Bone marrow (tissue), 2 donors: ENCODE results near the gene SLC9A1.

Experiments
- DNase-seq, 2 donors: peaks; one replicate each; lab custom pipeline; 2025; lab: John Stamatoyannopoulos, UW

SLC9A1 gene

DNA sequence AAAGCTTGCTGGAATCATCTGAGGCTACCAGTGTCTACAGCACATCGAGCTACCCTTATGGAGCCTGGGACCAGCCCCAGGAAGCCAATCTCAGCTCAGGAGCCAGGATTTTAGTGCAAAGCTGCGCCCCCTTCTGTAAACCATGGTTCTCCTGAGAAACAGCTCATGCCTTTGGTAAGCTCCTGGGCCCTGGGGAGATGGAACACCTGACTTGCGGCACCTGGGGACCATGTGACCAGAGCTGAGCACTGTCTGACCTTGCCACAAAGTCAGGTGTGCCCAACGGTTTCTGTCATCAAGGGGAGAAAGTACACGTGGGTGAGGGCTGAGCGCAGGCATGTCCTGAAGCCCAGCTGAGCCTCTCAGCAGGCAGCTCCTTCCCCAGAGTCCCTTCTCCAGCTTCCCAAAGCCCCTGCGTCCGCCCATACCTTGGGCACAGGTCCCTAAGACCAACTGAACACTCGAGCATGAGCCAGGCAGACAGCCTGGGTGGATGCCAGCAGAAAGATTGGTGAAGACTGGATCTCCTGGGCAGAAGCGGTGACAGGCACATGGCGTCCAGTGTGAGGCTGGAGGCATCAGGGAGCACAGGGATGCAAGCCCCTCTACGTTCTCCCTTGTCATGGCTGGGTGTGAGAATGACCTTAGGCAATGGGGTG, 84.4 kb downstream of the SLC9A1 start:
- DNase-seq: no peak

DNA sequence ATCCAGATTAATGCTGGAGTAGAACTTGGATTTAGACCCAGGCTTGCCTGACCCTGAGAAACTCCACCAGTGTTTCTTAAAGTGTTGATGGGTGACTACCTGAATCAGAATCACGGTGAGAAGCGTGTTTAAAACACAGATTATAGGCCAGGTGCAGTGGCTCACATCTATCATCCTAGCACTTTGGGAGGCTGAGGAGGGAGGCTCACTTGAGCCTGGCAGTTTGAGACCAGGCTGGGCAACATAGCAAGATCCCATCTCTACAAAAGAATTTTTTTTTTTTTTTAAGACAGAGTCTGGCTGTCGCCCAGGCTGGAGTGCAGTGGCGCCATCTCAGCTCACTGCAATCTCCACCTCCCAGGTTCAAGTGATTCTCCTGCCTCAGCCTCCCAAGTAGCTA, 86.0 kb downstream of the SLC9A1 start:
- no peak for DNase-seq

DNA sequence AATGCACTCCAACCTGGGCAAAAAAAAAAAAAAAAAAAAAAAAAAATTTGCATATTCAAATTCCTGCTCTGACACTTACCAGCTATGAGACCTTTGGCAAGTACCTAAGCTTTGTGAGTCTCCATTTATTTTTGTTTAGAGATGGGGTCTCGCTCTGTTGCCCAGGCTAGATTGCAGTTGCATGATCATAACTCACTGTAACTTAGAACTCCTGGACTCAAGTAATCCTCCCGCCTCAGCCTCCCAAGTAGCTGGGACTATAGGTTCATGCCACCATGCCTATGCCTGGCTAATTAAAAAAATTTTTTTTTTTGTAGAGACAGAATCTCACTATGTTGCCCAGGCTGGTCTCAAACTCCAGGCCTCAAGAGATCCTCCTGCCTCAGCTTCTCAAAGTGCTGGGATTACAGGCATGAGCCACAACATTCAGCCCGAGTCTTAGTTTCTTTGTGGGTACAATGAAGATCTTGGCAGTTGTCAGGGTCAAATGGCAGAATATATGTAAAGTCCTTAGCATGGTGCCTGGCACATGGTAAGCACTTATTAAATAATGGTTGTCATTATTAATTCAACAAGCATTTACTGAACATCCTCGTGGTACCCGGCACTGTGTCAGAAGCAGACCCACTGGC, 88.8 kb downstream of the SLC9A1 start:
- DNase-seq: no peak

DNA sequence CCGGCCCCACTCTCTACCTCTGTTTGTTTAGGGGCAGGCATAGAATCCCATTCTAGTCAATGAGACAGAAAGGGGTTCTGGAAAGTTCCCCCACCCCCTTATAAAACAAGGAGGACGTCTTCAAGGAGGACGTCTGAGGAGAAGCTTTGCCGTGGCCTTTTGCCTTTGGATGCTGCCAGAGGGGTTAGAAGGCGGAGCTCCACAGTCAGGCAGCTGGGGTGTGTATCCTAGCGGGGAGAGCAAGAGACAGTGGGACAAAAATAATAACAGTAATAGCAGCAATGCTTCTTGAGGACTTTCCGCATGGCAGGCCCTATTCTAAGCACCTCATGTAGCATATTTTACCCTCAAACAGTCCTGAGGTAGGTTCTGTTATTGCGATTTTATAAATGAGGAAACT, 94.0 kb downstream of the SLC9A1 start:
- DNase-seq: no peak

DNA sequence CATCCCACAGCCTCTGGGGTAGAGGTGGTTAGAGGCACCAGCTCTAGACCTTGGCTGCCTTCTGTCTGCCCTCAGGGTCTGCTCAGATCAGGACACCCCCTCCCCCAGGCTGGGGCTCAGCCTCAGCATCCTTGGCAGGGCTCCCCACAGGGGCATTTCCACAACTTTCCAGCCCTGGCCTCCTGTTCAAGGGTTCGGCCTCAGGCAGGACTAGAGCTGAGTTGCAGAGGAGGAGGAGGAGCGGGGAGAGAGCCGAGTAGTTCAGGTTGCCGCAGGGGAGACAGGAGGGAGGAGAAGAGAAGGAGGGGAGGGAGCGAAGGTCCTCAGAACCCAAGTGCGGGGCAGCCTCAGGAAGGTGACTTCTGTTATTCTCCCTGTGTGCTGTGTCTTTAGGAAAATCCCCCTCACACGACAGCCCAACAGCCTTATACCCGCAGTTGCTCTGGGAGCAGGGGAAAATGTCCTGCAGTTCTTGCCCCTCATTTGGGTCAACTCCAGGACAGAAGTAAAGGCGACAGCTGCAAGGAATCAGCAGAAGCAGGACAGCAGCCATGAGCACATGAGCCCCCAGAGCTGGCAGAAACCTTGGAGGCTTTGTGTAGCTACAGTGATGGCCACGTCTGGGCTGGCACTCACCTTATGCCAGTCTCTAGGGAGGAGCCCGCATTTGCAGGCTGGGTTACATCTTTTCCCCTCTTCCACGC, 95.8 kb downstream of the SLC9A1 start:
- no peak for DNase-seq

DNA sequence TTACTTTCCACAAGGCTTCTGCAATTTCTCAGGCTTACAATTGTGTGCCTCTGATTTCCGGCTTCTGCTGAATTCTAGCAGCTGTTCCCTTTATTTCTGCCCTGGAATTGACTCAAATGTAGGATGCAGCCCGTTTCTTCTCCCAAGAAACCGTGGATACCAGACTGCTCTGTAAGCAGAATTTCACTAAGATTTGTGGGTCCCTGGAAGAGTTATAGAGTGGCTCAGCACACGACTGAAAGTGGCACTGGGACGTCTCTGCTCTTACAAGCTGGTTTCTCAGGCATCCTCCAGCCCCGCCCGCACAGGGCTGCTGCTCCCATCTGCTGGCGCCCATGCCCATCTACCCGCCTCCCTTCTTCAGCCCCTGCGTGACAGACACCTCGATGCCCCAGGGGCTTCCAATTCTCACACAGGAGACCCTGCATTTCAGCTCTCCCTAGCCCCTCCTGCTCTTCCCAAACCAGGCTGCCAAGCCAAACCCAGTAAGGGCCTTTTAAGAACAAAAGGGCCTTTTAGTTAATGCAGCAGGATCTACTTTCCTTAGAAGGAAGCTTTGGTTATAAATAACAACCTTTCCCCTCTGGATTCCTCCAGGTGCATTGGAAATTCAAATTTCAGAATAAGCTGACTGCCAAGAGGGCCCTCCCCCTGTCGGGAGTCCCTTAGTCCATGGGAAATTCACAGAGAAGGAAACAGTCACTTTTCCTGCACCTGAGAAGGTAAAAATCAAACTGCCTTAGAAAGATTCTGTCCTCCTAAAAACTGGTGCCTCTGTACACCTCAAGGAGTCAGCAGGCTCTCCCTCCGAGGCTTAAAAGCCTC, 96.9 kb downstream of the SLC9A1 start:
- DNase-seq: no peak

DNA sequence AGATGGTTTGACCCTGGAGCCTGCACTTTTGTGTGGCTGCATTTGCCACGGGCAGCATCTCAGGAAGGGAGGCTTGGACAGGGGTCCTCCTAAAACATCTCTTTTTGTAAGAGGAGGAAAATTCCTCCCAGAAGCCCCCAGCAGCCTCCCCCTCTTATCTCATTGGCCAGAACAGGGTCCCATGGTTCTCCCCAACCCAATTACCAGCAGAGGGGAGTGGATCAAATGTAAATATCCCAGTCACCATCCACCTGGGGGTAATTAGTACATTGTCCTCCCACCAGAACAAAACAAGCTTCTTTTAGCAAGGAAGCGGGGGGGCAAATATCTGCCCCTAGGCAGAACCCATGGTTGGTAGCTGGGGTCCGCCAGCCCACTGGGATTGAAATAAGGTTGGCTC, 97.5 kb downstream of the SLC9A1 start:
- DNase-seq: no peak

DNA sequence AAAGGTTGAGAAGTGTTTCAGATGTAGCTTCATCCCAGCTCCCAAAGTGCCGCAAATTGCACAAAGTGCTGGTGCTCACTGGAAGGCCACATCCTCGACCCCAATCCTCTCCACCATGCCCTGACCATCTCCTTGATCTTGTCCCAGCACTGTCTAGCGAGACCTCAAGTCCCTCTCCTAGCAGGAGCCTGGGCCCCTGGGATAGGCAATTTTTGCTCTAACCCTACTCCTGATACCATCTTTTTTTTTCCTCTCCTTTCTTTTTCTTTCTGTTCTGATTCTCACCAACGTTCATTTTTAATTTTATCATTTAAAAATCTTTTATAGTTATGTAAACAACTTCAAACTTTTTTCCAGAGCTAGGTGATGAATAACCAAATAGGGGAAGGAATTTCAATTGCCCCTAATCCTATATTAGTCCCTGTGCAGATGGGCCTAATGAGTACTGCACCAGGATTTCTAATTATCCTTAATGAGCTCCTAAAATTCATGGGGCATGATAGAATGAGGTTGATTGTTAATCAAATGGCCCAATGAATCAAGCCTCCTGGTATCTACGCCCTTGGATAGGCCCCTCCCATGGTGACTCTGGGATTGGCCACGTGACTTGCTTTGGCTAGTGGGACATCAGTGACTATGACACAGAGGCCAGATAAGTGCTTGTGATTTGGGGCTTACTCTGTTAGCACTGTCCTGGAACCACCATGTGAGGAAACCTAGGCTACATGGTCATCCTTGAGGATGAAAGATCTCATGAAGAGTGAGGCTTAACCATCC, 100.8 kb downstream of the SLC9A1 start:
- DNase-seq: no peak

DNA sequence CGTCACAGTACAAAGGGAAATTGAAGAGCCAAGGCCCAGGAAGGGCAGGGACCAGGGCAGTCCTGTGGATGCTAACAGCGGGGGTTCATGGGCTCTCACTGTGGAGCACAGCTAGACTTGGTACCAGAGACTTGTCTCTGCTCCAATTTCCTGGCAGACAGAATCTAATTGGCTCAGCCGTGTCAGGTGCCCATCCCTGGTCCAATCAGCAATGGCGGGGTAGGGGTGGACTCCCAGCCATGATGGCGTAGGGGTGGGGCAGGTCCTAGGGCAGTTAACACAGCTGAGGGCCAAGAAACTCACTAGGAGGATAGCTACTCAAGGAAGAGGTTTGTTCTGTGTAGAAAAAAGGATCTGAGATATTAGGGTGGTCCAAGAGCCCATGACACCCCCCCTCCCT, 102.4 kb downstream of the SLC9A1 start:
- no peak for DNase-seq

DNA sequence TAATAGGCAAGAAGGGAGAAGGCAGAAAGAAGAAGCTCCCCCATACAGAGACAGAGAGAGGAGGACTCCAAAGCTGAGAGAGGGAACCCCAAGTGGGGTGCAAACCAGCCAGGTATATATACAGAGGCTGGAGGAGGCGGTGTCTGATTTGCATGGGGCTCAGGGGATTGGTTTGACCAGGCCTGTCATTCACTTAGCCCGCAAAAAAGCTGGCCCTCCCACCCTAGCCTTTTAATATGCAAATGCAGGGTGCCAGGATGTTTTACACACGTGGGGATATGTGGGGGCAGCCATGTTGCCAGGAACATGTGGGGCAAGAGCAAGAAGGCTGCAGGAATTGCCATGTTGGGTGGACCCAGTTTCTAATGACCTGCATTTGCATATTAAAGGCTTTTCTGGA, 105.3 kb downstream of the SLC9A1 start:
- no peak for DNase-seq

DNA sequence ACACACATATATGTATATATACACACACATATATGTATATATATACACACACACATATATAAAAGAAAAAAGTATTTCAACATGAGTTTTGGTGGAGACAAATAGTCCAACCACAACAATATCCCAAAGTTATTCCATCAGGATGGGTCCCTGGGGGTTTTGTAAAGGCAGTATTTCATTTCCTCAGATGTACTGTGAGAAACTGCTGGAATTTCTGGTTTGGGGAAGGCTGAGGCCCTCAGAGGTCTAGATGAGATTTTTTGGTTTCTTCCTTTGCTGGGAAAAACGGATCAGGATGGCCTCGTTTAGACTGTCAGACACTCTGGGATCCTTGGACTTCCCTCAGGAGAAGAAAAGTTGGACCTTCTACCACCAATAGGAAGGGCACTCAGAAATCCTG, 105.8 kb downstream of the SLC9A1 start:
- DNase-seq: no peak
